NCI-H1694 treated with DMSO at 0.1 percent for 48 hours (cell line): Measurements from ENCODE around the gene GSAP.

ENCODE experiments used
- DNase-seq: peaks from one replicate; lab custom pipeline; 2025; lab: John Stamatoyannopoulos, UW

The GSAP gene

GRCh38 chr7:77327067-77327931 lies 88.8 kb downstream of the GSAP start:
- DNase-seq = no peak

GRCh38 chr7:77326131-77326530 lies 90.0 kb downstream of the GSAP start:
- no peak for DNase-seq

- no peak for DNase-seq
Observed at GRCh38 chr7:77321300-77321699, 94.8 kb downstream of the GSAP start.

GRCh38 chr7:77320714-77321113 lies 95.4 kb downstream of the GSAP start:
- no peak for DNase-seq

GRCh38 chr7:77320137-77320536 lies 96.0 kb downstream of the GSAP start:
- DNase-seq = no peak

- no peak for DNase-seq
Observed at GRCh38 chr7:77318019-77318418, 98.1 kb downstream of the GSAP start.

GRCh38 chr7:77316219-77316978 lies 99.8 kb downstream of the GSAP start:
- no peak for DNase-seq

- no peak for DNase-seq
Observed at GRCh38 chr7:77315182-77315591, 101.0 kb downstream of the GSAP start.

GRCh38 chr7:77313876-77314480 lies 102.2 kb downstream of the GSAP start:
- DNase-seq = no peak

GRCh38 chr7:77313085-77313484 lies 103.1 kb downstream of the GSAP start:
- no peak for DNase-seq

GRCh38 chr7:77310982-77311381 lies 105.2 kb downstream of the GSAP start:
- DNase-seq = no peak

- no peak for DNase-seq
Observed at GRCh38 chr7:77309714-77310220, 106.4 kb downstream of the GSAP start.

GRCh38 chr7:77308792-77309191 lies 107.4 kb downstream of the GSAP start:
- DNase-seq = no peak

GRCh38 chr7:77306231-77307067 lies 109.7 kb downstream of the GSAP start:
- no peak for DNase-seq

- no peak for DNase-seq
Observed at GRCh38 chr7:77295549-77295948, 120.6 kb downstream of the GSAP start.

- no peak for DNase-seq
Observed at GRCh38 chr7:77293046-77293445, 123.1 kb downstream of the GSAP start.

GRCh38 chr7:77290425-77290824 lies 125.7 kb downstream of the GSAP start:
- DNase-seq = no peak

- no peak for DNase-seq
Observed at GRCh38 chr7:77289387-77289786, 126.8 kb downstream of the GSAP start.

- no peak for DNase-seq
Observed at GRCh38 chr7:77288676-77289320, 127.4 kb downstream of the GSAP start.

GRCh38 chr7:77284616-77285015 lies 131.5 kb downstream of the GSAP start:
- no peak for DNase-seq

GRCh38 chr7:77284005-77284404 lies 132.1 kb downstream of the GSAP start:
- DNase-seq = no peak
